Stimulated activated CD4-positive, alpha-beta T cell treated with anti-CD3 and anti-CD28 coated beads, TNF-alpha, amount 100 ng/mL, for 48 hours (primary cell): ENCODE data around the gene SPACDR.
"Not testable (repeated sequence)": the region's sequence is repeated elsewhere in the genome, so short reads cannot be mapped to it uniquely, and the experiment has no call there.

Experiments
- DNase-seq, 3 donors: peaks; one replicate each; pipeline ENCODE4 v3.0.0-alpha.2; 2020; ENCODE audit warnings: low read depth in 3 of 3

Gene SPACDR

GRCh38 chr7:100464210-100464660 lies at the start of gene SPACDR:
Gene SPACDR (minus strand): TSS chr7:100464260. CDS start chr7:100464025, 235 bp downstream.
- DNase-seq: no peak

GRCh38 chr7:100513212-100513810 lies 49.3 kb upstream of the SPACDR start:
- DNase-seq: no peak

GRCh38 chr7:100510437-100511239 lies 46.6 kb upstream of the SPACDR start:
- no peak for DNase-seq

- DNase-seq: no peak
Measured at GRCh38 chr7:100509231-100509630, 45.2 kb upstream of the SPACDR start.

- DNase-seq: no peak
Measured at GRCh38 chr7:100506356-100506923, 42.4 kb upstream of the SPACDR start.

- DNase-seq: no peak
Measured at GRCh38 chr7:100504887-100505611, 41.0 kb upstream of the SPACDR start.

- not testable (repeated sequence) for DNase-seq
Measured at GRCh38 chr7:100504031-100504430, 40.0 kb upstream of the SPACDR start.

GRCh38 chr7:100500743-100501142 lies 36.7 kb upstream of the SPACDR start:
- DNase-seq: not testable (repeated sequence)

- DNase-seq: no peak
Measured at GRCh38 chr7:100496509-100496908, 32.4 kb upstream of the SPACDR start.

GRCh38 chr7:100493476-100494264 lies 29.6 kb upstream of the SPACDR start:
- DNase-seq: peak in 2 of 3 donors; percentile 31 to 63

GRCh38 chr7:100492738-100493475 lies 28.8 kb upstream of the SPACDR start:
- DNase-seq: no peak

GRCh38 chr7:100491192-100491578 lies 27.1 kb upstream of the SPACDR start:
- no peak for DNase-seq

- DNase-seq: no peak
Measured at GRCh38 chr7:100490483-100491191, 26.6 kb upstream of the SPACDR start.

- no peak for DNase-seq
Measured at GRCh38 chr7:100489824-100490223, 25.8 kb upstream of the SPACDR start.

- DNase-seq: no peak
Measured at GRCh38 chr7:100489121-100489520, 25.1 kb upstream of the SPACDR start.

GRCh38 chr7:100488333-100489095 lies 24.5 kb upstream of the SPACDR start:
- no peak for DNase-seq

GRCh38 chr7:100486753-100487446 lies 22.8 kb upstream of the SPACDR start:
- DNase-seq: no peak

- DNase-seq: no peak
Measured at GRCh38 chr7:100486111-100486636, 22.1 kb upstream of the SPACDR start.
